Activated CD4-positive, alpha-beta memory T cell treated with anti-CD3 and anti-CD28 coated beads for 36 hours (primary cell): Measurements from ENCODE around the gene SIMC1. TPM values are rescaled to one million over a fixed set of nuclear protein-coding genes. Genes with fewer than 3 reads are reported as not detected.

ENCODE experiments used
- CTCF ChIA-PET: fragments of 350-600 bp; sonication (Branson Sonifier 250); formaldehyde crosslinking; loops from one replicate; lab custom pipeline; 2021; ENCODE audit warnings: antibody characterized with exemption, inconsistent platforms; lab: Charles Lee
- POLR2A ChIA-PET: fragments of 350-600 bp; sonication (Branson Sonifier 250); formaldehyde crosslinking; loops from one replicate; lab custom pipeline; 2021; ENCODE audit warnings: antibody characterized with exemption; lab: Charles Lee
- DNase-seq: peaks from one replicate; pipeline ENCODE4 v3.0.0-alpha.2; 2020
- H3K27ac Mint-ChIP-seq: one replicate; pipeline ENCODE4 v1.8.0; 2021; ENCODE audit warnings: mixed read lengths
- H3K27me3 Mint-ChIP-seq: one replicate; pipeline ENCODE4 v1.8.0; 2021; ENCODE audit warnings: mixed read lengths
- H3K36me3 Mint-ChIP-seq: one replicate; pipeline ENCODE4 v1.8.0; 2021; ENCODE audit warnings: mixed read lengths
- H3K4me1 Mint-ChIP-seq: one replicate; pipeline ENCODE4 v1.8.0; 2021; ENCODE audit warnings: low read depth, mixed read lengths
- H3K4me3 Mint-ChIP-seq: one replicate; pipeline ENCODE4 v1.8.0; 2021; ENCODE audit warnings: mild to moderate bottlenecking, mixed read lengths
- H3K9me3 Mint-ChIP-seq: one replicate; pipeline ENCODE4 v1.8.0; 2021; ENCODE audit warnings: mixed read lengths
- intact Hi-C: fragments of 100-400 bp; cut with micrococcal nuclease; formaldehyde crosslinking; loops from one replicate; pipeline ENCODE4 v1.15.1; 2023
- total RNA-seq, 2 experiments: library from RNA; stranded (reverse); gene quantifications; one replicate each; pipeline ENCODE4 v1.2.3, GENCODE V29; 2021

The SIMC1 gene
- total RNA-seq, 2 experiments from 2014 or later: 24.4 to 26.8 TPM

GRCh38 chr5:176339304-176339703 is 101.1 kb downstream of the SIMC1 start:
- Mint-ChIP-seq H3K4me1 (no peaks in the 10 kb centered on the region), H3K27ac (no peak overlapping the region), H3K27me3 (no peaks in the 10 kb centered on the region), H3K9me3 (no peaks in the 10 kb centered on the region), H3K36me3 (peaks cover 5% of the 10 kb centered on the region), H3K4me3 (no peak overlapping the region)
- no peak for DNase-seq
- intact Hi-C loops: no loop called here
- ChIA-PET POLR2A (no interaction called here), CTCF (no interaction called here)

DNA sequence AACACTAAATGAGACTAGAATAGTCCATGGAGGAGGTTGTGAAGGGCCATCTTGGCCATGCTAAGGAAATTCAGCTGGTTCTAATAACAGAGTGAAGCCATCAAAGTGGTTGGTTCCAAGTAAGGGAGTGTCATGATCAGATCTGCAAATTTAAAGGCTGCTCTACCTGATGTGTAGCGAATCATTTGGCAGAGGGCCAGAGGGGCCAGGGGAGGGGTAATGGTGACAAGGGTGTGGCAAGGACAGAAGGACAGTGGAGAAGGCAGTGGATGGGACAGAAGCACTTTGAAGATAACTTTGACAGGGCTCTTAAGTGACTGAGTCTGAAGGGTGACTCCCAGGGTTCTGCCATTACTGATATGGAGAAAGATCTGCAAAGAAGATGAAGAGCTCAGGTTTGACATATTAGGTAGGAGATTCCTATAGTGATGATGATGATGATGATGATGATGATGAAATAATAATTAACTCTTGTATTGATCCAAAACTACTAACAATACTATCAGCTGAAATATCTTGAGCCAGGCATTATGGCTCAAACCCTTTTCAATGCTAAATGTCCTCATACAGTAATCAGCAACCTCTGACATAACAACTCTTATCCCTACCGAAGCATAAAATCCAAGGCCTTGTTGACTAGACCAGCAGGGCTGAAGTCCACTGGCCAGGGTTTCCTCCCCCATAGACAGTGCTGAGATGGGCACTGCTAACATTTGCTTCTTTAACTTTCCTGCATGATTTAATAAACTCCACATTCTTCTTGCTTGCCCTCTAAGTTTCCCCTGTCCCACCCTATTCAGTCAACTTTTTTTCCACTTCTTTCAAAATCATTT is 103.3 kb downstream of the SIMC1 start:
- no peaks in the 10 kb centered on the region for H3K9me3 Mint-ChIP-seq
- peaks cover 9% of the 10 kb centered on the region for H3K36me3 Mint-ChIP-seq
- no peak overlapping the region for H3K4me3 Mint-ChIP-seq
- H3K4me1 Mint-ChIP-seq: no peaks in the 10 kb centered on the region
- DNase-seq: no peak
- H3K27ac Mint-ChIP-seq: no peak overlapping the region
- H3K27me3 Mint-ChIP-seq: no peaks in the 10 kb centered on the region
- CTCF ChIA-PET: no interaction called here
- POLR2A ChIA-PET: no interaction called here
- intact Hi-C loops: no loop called here

DNA sequence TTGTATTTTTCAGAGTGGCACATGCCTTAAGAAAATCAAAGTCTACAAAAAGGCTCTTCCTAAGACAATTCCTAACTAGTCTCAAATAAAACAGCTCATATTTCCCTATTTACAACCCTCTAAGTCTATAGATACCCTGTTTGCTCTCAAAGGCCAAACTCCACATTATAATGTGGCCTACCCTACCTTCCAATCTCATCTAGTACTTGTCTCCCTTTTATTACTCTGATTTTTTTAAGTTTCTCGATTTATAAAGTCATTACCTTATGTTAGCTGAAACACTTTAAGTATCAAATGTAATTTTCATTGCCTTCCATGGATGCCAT is 103.9 kb downstream of the SIMC1 start:
- ChIA-PET CTCF (no interaction called here), POLR2A (no interaction called here)
- Mint-ChIP-seq H3K4me1 (no peaks in the 10 kb centered on the region), H3K9me3 (no peaks in the 10 kb centered on the region), H3K27ac (no peak overlapping the region), H3K27me3 (no peaks in the 10 kb centered on the region), H3K36me3 (peaks cover 6% of the 10 kb centered on the region), H3K4me3 (no peak overlapping the region)
- no peak for DNase-seq
- intact Hi-C loops: no loop called here

DNA sequence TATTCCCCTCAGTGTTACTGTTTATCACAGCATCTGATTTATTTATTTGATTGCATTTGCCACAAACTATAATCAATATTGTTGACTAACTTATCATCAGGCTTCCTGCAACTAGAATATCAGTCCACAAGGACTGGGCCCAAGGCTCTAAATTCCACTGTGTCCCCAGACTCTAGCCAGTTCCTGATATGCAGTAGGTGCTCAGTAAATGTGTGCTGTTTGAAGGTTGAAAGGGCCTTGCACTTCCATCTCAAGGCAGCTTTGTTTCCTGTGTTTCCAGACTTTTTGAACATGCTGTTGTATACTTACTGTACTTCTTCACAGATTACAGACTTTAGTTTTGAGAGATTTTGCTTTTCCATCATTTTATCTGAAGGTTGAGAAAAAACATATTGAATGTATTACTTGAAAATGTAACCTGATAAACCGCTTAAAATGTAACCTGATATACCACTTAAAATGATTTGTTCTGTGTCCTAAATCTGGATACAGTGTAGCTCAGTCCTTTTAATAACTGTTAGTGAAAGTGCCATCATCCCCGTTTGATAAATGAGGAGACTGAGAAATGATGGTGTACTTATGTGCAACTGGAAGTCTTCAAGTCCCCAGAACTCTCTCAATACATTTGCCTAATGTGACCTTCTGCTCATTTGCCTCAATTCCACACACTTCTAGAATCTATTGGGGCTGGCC is 104.7 kb downstream of the SIMC1 start:
- H3K9me3 Mint-ChIP-seq: no peaks in the 10 kb centered on the region
- peaks cover 10% of the 10 kb centered on the region for H3K36me3 Mint-ChIP-seq
- intact Hi-C loops: no loop called here
- H3K4me3 Mint-ChIP-seq: no peak overlapping the region
- no peak for DNase-seq
- no peak overlapping the region for H3K27ac Mint-ChIP-seq
- no peaks in the 10 kb centered on the region for H3K27me3 Mint-ChIP-seq
- no peaks in the 10 kb centered on the region for H3K4me1 Mint-ChIP-seq
- POLR2A ChIA-PET: no interaction called here
- CTCF ChIA-PET: no interaction called here

- H3K4me3 Mint-ChIP-seq: no peak overlapping the region
- H3K27ac Mint-ChIP-seq: peak overlapping the region; percentile 15
- peaks cover 8% of the 10 kb centered on the region for H3K4me1 Mint-ChIP-seq
- H3K27me3 Mint-ChIP-seq: no peaks in the 10 kb centered on the region
- H3K9me3 Mint-ChIP-seq: no peaks in the 10 kb centered on the region
- intact Hi-C loops: no loop called here
- DNase-seq: no peak
- ChIA-PET CTCF (no interaction called here), POLR2A (no interaction called here)
- peaks cover 39% of the 10 kb centered on the region for H3K36me3 Mint-ChIP-seq
Measured at GRCh38 chr5:176350416-176350815, 112.2 kb downstream of the SIMC1 start.

DNA sequence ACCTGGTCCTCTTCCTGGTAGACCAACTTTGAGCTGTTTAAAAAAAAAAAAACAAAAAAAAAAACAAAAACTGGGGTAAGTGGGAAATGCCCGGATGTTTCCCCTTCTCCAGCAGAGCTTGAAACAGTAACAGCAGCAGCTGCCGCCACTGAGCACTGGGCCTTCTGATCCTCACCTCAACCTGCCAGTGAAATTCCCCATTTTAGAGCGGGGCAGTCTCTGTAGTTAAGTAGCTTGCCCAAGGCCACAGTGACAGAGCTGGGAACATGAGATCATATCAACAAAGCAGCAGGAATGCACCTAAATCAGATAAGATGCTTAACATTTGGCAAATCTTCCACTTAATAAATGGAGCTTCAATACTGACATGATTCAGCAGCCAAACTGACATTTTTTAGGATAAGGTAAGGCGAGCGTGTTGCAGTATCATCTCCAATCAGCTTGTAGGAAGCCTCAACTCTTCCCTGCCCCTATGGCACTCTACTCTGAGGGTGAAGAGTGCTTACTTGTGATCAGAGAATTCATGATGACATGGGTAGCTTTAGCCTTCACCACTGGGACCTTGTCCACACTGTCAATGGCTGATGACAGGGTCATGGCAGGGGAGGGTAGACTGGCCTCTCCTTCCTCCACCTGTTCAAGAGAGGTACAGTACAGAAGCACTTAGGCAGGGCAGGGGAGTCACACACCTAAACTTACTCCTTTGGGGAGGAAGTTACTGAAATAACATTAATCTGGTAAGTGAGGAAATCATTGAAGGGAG is 114.1 kb downstream of the SIMC1 start:
- Mint-ChIP-seq H3K27me3 (no peaks in the 10 kb centered on the region), H3K4me1 (peaks cover 13% of the 10 kb centered on the region), H3K27ac (peak overlapping the region; percentile 36), H3K4me3 (no peak overlapping the region), H3K9me3 (no peaks in the 10 kb centered on the region), H3K36me3 (peaks cover 33% of the 10 kb centered on the region)
- intact Hi-C loops: no loop called here
- CTCF ChIA-PET: interaction anchor here (1.6 kb wide), 1 partner anchor 9 kb away, joined by 5 read pairs; the partner anchor contains the start of gene KIAA1191
- no peak for DNase-seq
- POLR2A ChIA-PET: interaction anchor here (0.6 to 0.9 kb wide), 3 partner anchors 9 to 291 kb away, joined by 3 to 5 read pairs (median 3); partner anchors contain the start of gene KIAA1191

- H3K27ac Mint-ChIP-seq: no peak overlapping the region
- no peaks in the 10 kb centered on the region for H3K9me3 Mint-ChIP-seq
- intact Hi-C loops: no loop called here
- peaks cover 20% of the 10 kb centered on the region for H3K4me1 Mint-ChIP-seq
- H3K4me3 Mint-ChIP-seq: no peak overlapping the region
- no peaks in the 10 kb centered on the region for H3K27me3 Mint-ChIP-seq
- ChIA-PET CTCF (no interaction called here), POLR2A (no interaction called here)
- DNase-seq: no peak
- peaks cover 33% of the 10 kb centered on the region for H3K36me3 Mint-ChIP-seq
Measured at GRCh38 chr5:176353533-176353932, 115.3 kb downstream of the SIMC1 start.

GRCh38 chr5:176355400-176356178 is 117.4 kb downstream of the SIMC1 start:
- peaks cover 25% of the 10 kb centered on the region for H3K36me3 Mint-ChIP-seq
- CTCF ChIA-PET: no interaction called here
- H3K27ac Mint-ChIP-seq: no peak overlapping the region
- intact Hi-C loops: no loop called here
- no peak overlapping the region for H3K4me3 Mint-ChIP-seq
- no peak for DNase-seq
- POLR2A ChIA-PET: no interaction called here
- H3K4me1 Mint-ChIP-seq: peaks cover 26% of the 10 kb centered on the region
- no peaks in the 10 kb centered on the region for H3K27me3 Mint-ChIP-seq
- no peaks in the 10 kb centered on the region for H3K9me3 Mint-ChIP-seq

DNA sequence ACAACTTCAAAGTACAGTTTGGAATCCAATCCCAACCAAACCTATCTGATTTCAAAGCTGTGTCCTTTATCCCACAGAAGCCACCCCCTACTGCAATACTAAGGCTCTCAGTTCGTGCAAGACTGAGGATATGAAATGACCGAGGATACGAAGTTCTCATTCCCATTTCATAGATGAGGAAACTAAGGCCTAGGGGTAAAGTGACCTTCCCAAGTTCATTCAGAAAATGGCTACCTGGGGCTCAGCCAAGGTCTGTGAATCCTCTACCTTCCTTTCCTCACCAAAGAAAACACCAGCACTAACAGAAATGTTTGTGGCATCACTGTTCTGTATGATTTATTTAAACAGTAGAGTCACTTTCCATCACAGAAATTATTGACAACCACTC is 117.9 kb downstream of the SIMC1 start:
- Mint-ChIP-seq H3K4me3 (no peak overlapping the region), H3K4me1 (peaks cover 26% of the 10 kb centered on the region), H3K27me3 (no peaks in the 10 kb centered on the region), H3K9me3 (no peaks in the 10 kb centered on the region), H3K27ac (no peak overlapping the region), H3K36me3 (peaks cover 25% of the 10 kb centered on the region)
- ChIA-PET CTCF (no interaction called here), POLR2A (no interaction called here)
- DNase-seq: no peak
- intact Hi-C loops: no loop called here

GRCh38 chr5:176359658-176360057 is 121.4 kb downstream of the SIMC1 start:
- H3K27me3 Mint-ChIP-seq: no peaks in the 10 kb centered on the region
- no peak for DNase-seq
- ChIA-PET POLR2A (interaction anchor here (0.7 to 1.1 kb wide), 2 partner anchors 29 to 287 kb away, joined by 3 read pairs; partner anchors contain the start of genes HIGD2A and NOP16), CTCF (interaction anchor here (2.5 kb wide), 1 partner anchor 124 kb away, joined by 10 read pairs; no protein-coding TSS in a partner anchor)
- H3K9me3 Mint-ChIP-seq: no peaks in the 10 kb centered on the region
- peak overlapping the region; percentile 8 for H3K27ac Mint-ChIP-seq
- peaks cover 37% of the 10 kb centered on the region for H3K4me1 Mint-ChIP-seq
- peak overlapping the region; percentile 67 for H3K4me3 Mint-ChIP-seq
- intact Hi-C loops: loop anchor here (5.0 kb wide), 1 partner anchor 178 kb away; the partner anchor contains the start of gene RNF44
- H3K36me3 Mint-ChIP-seq: peaks cover 18% of the 10 kb centered on the region

- ChIA-PET CTCF (interaction anchor here (1.4 to 2.5 kb wide), 4 partner anchors 9 to 126 kb away, joined by 3 to 10 read pairs (median 6); partner anchors contain the start of gene CLTB), POLR2A (interaction anchor here (0.7 to 1.1 kb wide), 3 partner anchors 9 to 55 kb away, joined by 3 to 5 read pairs (median 3); partner anchors contain the start of gene CLTB)
- Mint-ChIP-seq H3K27ac (peak overlapping the region; percentile 90), H3K36me3 (peaks cover 14% of the 10 kb centered on the region), H3K4me3 (peak overlapping the region; percentile 99), H3K27me3 (no peaks in the 10 kb centered on the region), H3K9me3 (no peaks in the 10 kb centered on the region), H3K4me1 (peaks cover 37% of the 10 kb centered on the region)
- intact Hi-C loops: loop anchor here (1.0 to 5.0 kb wide), 2 partner anchors 27 to 176 kb away; partner anchors contain the start of genes HIGD2A, NOP16 and RNF44
- DNase-seq: peak; percentile 37
Measured at GRCh38 chr5:176360894-176361436, 122.7 kb downstream of the SIMC1 start.
